Hepatocyte (in vitro differentiated cells): Measurements from ENCODE around the gene KSR2. TPM values are rescaled to one million over a fixed set of nuclear protein-coding genes. Genes with fewer than 3 reads are reported as not detected.

ENCODE experiments used
- DNase-seq: peaks from one replicate; pipeline ENCODE4 v3.0.0-alpha.2; 2016; ENCODE audit warnings: low spot score
- H2AFZ ChIP-seq: fragments of 200-600 bp; sonication (generic); 2 replicates; pipeline ENCODE4 v1.6.0; 2016; ENCODE audit warnings: antibody characterized with exemption, mild to moderate bottlenecking
- H3K27ac ChIP-seq: fragments of 200-600 bp; sonication (generic); 2 replicates; pipeline ENCODE4 v1.5.1; 2016; ENCODE audit warnings: mild to moderate bottlenecking
- H3K27me3 ChIP-seq: fragments of 200-600 bp; sonication (generic); 2 replicates; pipeline ENCODE4 v1.6.1; 2016
- H3K36me3 ChIP-seq: fragments of 200-600 bp; sonication (generic); replicated peaks from 2 replicates; pipeline ENCODE4 v1.5.1; 2016; ENCODE audit warnings: low read depth; ENCODE audit not compliant: insufficient read depth
- H3K4me1 ChIP-seq: fragments of 200-600 bp; sonication (generic); 2 replicates; pipeline ENCODE4 v1.5.1; 2016; ENCODE audit warnings: mild to moderate bottlenecking, moderate library complexity; ENCODE audit not compliant: insufficient read depth
- H3K4me2 ChIP-seq: fragments of 200-600 bp; sonication (generic); 2 replicates; pipeline ENCODE4 v1.6.0; 2016
- H3K4me3 ChIP-seq: fragments of 200-600 bp; sonication (generic); 2 replicates; pipeline ENCODE4 v1.5.1; 2016; ENCODE audit warnings: mild to moderate bottlenecking
- H3K79me2 ChIP-seq: fragments of 200-600 bp; sonication (generic); 2 replicates; pipeline ENCODE4 v1.6.0; 2017; ENCODE audit warnings: mild to moderate bottlenecking
- H3K9me2 ChIP-seq: fragments of 200-600 bp; sonication (generic); replicated peaks from 2 replicates; pipeline ENCODE4 v1.6.0; 2017; ENCODE audit warnings: mild to moderate bottlenecking; ENCODE audit not compliant: insufficient read depth
- H3K9me3 ChIP-seq: fragments of 200-600 bp; sonication (generic); 2 replicates; pipeline ENCODE4 v1.5.1; 2016; ENCODE audit warnings: low read depth, mild to moderate bottlenecking
- H4K20me1 ChIP-seq: fragments of 200-600 bp; sonication (generic); 2 replicates; pipeline ENCODE4 v1.6.0; 2016; ENCODE audit warnings: mild to moderate bottlenecking; ENCODE audit not compliant: insufficient read depth, poor library complexity, severe bottlenecking
- EZH2 ChIP-seq: fragments of 200-600 bp; sonication (generic); IDR thresholded peaks from 2 replicates; pipeline ENCODE4 v1.6.1; 2016; ENCODE audit warnings: antibody characterized with exemption, mild to moderate bottlenecking, borderline replicate concordance
- EZH2phosphoT487 ChIP-seq: fragments of 200-600 bp; sonication (generic); IDR thresholded peaks from one replicate; pipeline ENCODE4 v1.6.1; 2018; ENCODE audit warnings: antibody characterized with exemption, mild to moderate bottlenecking, low read depth, moderate library complexity; ENCODE audit not compliant: unreplicated experiment, severe bottlenecking
- WGBS: methylation state at CpG from one replicate; pipeline ENCODE4 v1.1.6; 2016; ENCODE audit warnings: low lambda C conversion rate; ENCODE audit errors: missing lambda C conversion rate; 5-methylcytosine and 5-hydroxymethylcytosine counted together
- polyA plus RNA-seq: library from polyadenylated mRNA; unstranded; fragments of >200 nt; fragmentation: Nextera tagmentation; extraction: Ambion mirVana; gene quantifications from 2 replicates; pipeline ENCODE4 v1.2.1, GENCODE V29; 2016
- total RNA-seq: library from RNA; depleted of rRNA; stranded (reverse); fragments of >200 nt; gene quantifications from 2 replicates; pipeline ENCODE4 v1.2.3, GENCODE V29; 2014
- TF ChIP-seq, protein P1 (sequence below): fragments of 200-600 bp; sonication (generic); IDR thresholded peaks from 2 replicates; pipeline ENCODE4 v1.5.1; 2016; ENCODE audit warnings: antibody characterized with exemption, mild to moderate bottlenecking; ENCODE audit not compliant: poor library complexity

The KSR2 gene
- total and polyA plus RNA-seq, 2 experiments from 2014 or later: 0.37 to 0.46 TPM

GRCh38 chr12:117497407-117497806, 471.4 kb downstream of the KSR2 start:
- no peak overlapping the region for H2AFZ ChIP-seq
- H3K27ac ChIP-seq: no peak overlapping the region
- WGBS: 85% methylated on average over 7 of the region's 7 CpGs
- DNase-seq: no peak
- H3K9me2 ChIP-seq: no peaks in the 10 kb centered on the region
- H3K9me3 ChIP-seq: no peaks in the 10 kb centered on the region
- no peaks in the 10 kb centered on the region for H3K36me3 ChIP-seq
- H3K27me3 ChIP-seq: peaks cover 15% of the 10 kb centered on the region
- no peak overlapping the region for H3K4me3 ChIP-seq
- TF ChIP-seq EZH2: no peak
- no peak for TF ChIP-seq EZH2phosphoT487
- TF ChIP-seq, protein P1, sequence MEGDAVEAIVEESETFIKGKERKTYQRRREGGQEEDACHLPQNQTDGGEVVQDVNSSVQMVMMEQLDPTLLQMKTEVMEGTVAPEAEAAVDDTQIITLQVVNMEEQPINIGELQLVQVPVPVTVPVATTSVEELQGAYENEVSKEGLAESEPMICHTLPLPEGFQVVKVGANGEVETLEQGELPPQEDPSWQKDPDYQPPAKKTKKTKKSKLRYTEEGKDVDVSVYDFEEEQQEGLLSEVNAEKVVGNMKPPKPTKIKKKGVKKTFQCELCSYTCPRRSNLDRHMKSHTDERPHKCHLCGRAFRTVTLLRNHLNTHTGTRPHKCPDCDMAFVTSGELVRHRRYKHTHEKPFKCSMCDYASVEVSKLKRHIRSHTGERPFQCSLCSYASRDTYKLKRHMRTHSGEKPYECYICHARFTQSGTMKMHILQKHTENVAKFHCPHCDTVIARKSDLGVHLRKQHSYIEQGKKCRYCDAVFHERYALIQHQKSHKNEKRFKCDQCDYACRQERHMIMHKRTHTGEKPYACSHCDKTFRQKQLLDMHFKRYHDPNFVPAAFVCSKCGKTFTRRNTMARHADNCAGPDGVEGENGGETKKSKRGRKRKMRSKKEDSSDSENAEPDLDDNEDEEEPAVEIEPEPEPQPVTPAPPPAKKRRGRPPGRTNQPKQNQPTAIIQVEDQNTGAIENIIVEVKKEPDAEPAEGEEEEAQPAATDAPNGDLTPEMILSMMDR: no peak
- H3K4me2 ChIP-seq: no peak overlapping the region
- H4K20me1 ChIP-seq: no peaks in the 10 kb centered on the region
- H3K4me1 ChIP-seq: peaks cover 9% of the 10 kb centered on the region
- no peaks in the 10 kb centered on the region for H3K79me2 ChIP-seq

GRCh38 chr12:117494833-117495655, 473.7 kb downstream of the KSR2 start:
- peaks cover 4% of the 10 kb centered on the region for H3K4me1 ChIP-seq
- H3K9me2 ChIP-seq: no peaks in the 10 kb centered on the region
- H3K27me3 ChIP-seq: peaks cover 6% of the 10 kb centered on the region
- TF ChIP-seq, protein P1: no peak
- TF ChIP-seq EZH2phosphoT487 (no peak), EZH2 (no peak)
- no peaks in the 10 kb centered on the region for H4K20me1 ChIP-seq
- H3K27ac ChIP-seq: no peak overlapping the region
- H3K4me2 ChIP-seq: no peak overlapping the region
- H3K9me3 ChIP-seq: no peaks in the 10 kb centered on the region
- no peaks in the 10 kb centered on the region for H3K36me3 ChIP-seq
- DNase-seq: peak; percentile 51
- WGBS: 14% methylated on average over 8 of the region's 8 CpGs
- H3K79me2 ChIP-seq: no peaks in the 10 kb centered on the region
- no peak overlapping the region for H3K4me3 ChIP-seq
- no peak overlapping the region for H2AFZ ChIP-seq

- Histone ChIP-seq H3K4me2 (no peak overlapping the region), H3K27me3 (no peaks in the 10 kb centered on the region), H4K20me1 (no peaks in the 10 kb centered on the region), H3K36me3 (no peaks in the 10 kb centered on the region), H2AFZ (no peak overlapping the region), H3K27ac (no peak overlapping the region), H3K9me3 (no peaks in the 10 kb centered on the region), H3K4me3 (no peak overlapping the region), H3K4me1 (no peaks in the 10 kb centered on the region), H3K79me2 (no peaks in the 10 kb centered on the region), H3K9me2 (no peaks in the 10 kb centered on the region)
- no peak for DNase-seq
- TF ChIP-seq EZH2phosphoT487 (no peak), EZH2 (no peak)
- TF ChIP-seq, protein P1: no peak
- 81% methylated on average over 7 of the region's 7 CpGs for WGBS
Measured at GRCh38 chr12:117491711-117492110, 477.1 kb downstream of the KSR2 start.
